SU-DHL-6 (cell line): ENCODE measurements around the gene ZNF628.
A peak's percentile ranks its signal among the peaks of the same experiment; 100 is the strongest.

Source experiments
- EZH2phosphoT487 ChIP-seq: fragments of 200-600 bp; sonication (generic), shearing (Covaris generic); conservative IDR thresholded peaks from 2 replicates; pipeline ENCODE4 v1.6.1; 2018; ENCODE audit warnings: mild to moderate bottlenecking, antibody characterized with exemption, low read length, moderate library complexity, mixed read lengths
- TF ChIP-seq, protein P1 (sequence below): fragments of 200-600 bp; sonication (generic); IDR thresholded peaks from one replicate; pipeline ENCODE4 v1.5.1; 2017; ENCODE audit warnings: antibody characterized with exemption, mild to moderate bottlenecking, low read length, moderate library complexity; ENCODE audit not compliant: insufficient read depth, poor library complexity, severe bottlenecking

GRCh38 chr19:55516878-55517620 is 40.6 kb downstream of the ZNF628 start:
- TF ChIP-seq, protein P1, sequence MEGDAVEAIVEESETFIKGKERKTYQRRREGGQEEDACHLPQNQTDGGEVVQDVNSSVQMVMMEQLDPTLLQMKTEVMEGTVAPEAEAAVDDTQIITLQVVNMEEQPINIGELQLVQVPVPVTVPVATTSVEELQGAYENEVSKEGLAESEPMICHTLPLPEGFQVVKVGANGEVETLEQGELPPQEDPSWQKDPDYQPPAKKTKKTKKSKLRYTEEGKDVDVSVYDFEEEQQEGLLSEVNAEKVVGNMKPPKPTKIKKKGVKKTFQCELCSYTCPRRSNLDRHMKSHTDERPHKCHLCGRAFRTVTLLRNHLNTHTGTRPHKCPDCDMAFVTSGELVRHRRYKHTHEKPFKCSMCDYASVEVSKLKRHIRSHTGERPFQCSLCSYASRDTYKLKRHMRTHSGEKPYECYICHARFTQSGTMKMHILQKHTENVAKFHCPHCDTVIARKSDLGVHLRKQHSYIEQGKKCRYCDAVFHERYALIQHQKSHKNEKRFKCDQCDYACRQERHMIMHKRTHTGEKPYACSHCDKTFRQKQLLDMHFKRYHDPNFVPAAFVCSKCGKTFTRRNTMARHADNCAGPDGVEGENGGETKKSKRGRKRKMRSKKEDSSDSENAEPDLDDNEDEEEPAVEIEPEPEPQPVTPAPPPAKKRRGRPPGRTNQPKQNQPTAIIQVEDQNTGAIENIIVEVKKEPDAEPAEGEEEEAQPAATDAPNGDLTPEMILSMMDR: peak; percentile 82
- TF ChIP-seq EZH2phosphoT487: no peak
